Epithelial cell of esophagus (primary cell): ENCODE data around the gene CD84.

ENCODE experiments used
- DNase-seq: peaks from one replicate; pipeline ENCODE4 v3.0.0; 2010; ENCODE audit warnings: low read depth
- H3K4me3 ChIP-seq: 2 replicates; pipeline ENCODE4 v1.5.1; 2011; ENCODE audit warnings: mild to moderate bottlenecking, low read length, control low read depth
- TF ChIP-seq, protein P1 (sequence below): IDR thresholded peaks from 2 replicates; pipeline ENCODE4 v1.5.1; 2011; ENCODE audit warnings: low read depth, mild to moderate bottlenecking, low read length, control low read depth, inconsistent platforms; ENCODE audit not compliant: insufficient read depth; ENCODE audit errors: missing control alignments

The CD84 gene

DNA sequence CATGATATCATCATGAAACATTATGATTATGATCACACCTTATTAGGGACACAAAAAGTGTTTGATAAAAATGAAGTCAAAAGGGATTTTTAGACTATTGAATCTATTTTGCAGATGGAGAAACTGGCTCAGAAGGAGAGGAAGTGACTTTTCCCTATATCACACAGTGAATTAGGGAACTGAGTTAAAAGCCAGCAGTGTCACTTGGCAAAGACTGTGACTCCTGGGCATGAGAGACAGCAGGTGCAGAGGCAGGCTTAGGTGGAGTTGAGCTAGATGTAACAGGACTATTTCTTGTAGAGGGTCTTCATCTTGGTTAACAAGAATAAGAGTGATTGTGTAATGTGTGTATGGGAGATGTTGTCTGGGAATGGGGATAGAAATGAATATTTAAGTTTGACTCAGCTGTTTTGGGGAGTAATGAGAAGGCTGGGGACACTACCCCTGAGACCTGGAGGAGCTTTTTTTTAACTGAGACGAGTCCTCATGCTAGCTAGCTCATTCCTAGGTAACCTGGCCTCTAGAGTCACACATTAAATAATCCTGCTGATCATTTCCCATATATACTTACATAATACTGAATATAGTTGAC lies 1.0 kb upstream of the CD84 start:
- TF ChIP-seq, protein P1, sequence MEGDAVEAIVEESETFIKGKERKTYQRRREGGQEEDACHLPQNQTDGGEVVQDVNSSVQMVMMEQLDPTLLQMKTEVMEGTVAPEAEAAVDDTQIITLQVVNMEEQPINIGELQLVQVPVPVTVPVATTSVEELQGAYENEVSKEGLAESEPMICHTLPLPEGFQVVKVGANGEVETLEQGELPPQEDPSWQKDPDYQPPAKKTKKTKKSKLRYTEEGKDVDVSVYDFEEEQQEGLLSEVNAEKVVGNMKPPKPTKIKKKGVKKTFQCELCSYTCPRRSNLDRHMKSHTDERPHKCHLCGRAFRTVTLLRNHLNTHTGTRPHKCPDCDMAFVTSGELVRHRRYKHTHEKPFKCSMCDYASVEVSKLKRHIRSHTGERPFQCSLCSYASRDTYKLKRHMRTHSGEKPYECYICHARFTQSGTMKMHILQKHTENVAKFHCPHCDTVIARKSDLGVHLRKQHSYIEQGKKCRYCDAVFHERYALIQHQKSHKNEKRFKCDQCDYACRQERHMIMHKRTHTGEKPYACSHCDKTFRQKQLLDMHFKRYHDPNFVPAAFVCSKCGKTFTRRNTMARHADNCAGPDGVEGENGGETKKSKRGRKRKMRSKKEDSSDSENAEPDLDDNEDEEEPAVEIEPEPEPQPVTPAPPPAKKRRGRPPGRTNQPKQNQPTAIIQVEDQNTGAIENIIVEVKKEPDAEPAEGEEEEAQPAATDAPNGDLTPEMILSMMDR, result no peak
- H3K4me3 ChIP-seq, result no peak overlapping the region
- DNase-seq, result no peak

DNA sequence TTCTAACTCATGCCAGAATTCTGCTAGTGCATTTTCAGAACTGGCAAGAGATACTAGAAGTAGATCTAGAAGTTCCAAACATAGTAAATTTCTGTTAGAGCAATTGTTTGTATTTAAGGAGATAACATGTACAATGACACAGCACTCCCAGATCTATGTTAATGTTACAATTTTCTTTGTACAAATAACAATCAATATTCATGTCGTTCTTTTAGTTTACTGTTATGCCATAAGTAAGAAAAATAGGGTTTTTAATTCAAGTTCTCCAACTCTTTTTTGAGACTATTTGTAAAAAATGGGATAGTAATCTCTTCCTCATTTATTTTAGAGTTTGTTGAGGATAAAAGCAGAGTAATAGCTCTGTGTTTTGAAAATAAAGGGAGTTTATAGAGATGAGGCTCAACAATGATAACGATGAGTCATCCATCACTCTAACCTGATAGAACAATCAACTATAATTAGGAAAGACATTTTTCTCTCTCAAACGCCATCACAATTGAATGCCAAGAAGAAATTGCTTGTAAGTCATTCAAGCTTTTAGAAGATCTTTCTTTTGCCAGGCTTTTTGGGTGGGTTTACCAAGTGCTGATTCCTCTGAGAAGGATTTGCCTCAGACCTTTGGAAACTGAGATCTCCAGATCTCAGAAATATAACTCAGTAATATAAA lies 638 bp downstream of the CD84 start:
- no peak overlapping the region for H3K4me3 ChIP-seq
- no peak for DNase-seq
- TF ChIP-seq, protein P1, result no peak

DNA sequence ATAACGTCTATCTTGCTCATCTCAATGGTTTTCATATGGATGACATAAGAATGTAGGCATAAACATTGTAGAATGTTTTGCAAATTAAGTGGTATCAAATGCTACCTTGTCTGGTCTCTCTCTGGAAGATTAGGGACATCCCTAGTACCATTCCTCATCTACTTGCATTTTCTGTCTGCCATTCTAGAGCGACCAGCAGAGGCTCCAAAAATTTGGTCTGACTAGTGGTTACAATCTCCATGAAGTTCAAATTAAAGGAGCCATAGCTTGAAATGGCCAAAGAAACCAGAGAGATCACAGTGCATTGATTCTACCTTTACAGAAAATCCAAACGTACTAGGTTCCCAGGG lies 1.1 kb downstream of the CD84 start:
- TF ChIP-seq, protein P1, result no peak
- no peak overlapping the region for H3K4me3 ChIP-seq
- DNase-seq, result no peak

DNA sequence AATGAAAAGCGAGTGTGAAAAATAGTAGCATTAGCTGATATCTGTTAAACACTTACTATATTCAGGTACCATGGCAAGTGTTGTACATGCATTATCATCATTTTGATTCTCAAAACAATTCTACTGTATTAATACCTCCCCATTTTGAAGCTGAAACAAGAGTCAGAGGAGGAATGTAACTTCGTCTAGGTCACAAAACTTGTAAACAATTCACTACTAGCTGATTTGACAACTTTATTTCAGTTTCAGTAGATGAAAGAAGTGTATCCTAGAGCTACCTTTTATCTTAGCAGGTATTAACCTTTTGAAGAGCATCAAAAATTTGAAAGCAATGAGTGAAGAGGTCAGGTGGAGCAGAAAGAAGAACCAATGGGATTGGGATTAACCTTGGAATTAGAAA lies 1.6 kb downstream of the CD84 start:
- TF ChIP-seq, protein P1, result no peak
- H3K4me3 ChIP-seq, result no peak overlapping the region
- DNase-seq, result no peak

DNA sequence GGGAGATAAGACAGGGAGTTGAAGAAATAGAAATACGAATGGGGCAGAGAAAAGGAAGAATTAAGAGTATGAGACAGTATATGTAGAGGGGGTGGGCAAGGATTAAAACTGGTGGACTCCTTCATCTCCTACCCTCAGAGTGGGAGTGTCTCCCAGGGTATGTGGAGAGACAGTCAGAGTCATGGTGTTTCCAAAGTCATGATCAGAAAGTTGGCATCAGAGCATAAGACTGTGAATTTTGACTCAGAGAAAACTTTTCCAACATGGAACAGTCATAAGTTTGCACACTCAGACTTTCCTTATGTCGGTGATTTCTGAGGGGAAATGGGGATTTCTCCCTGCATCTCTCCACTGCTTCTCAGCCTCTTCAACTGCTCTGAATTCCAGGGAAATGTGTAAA lies 2.4 kb downstream of the CD84 start:
- TF ChIP-seq, protein P1, result no peak
- no peak for DNase-seq
- no peak overlapping the region for H3K4me3 ChIP-seq

DNA sequence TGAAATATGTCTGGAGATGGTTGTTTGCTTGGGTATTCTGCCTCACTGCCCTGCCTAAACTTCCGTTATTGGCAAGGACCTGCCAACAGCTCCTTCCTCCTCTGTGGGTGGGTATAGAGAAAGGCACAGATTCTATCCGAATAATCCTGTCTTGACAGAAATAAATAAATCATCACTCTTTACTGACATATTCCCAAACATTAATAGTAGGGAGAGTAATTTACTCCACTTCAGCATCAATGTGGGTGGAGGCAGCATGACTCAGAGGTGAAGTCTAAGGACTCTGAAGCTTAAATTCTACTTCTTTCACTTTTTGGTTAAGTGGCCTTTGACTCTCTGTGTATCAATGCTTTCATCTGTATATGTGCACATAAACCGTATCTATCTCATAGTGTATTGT lies 2.9 kb downstream of the CD84 start:
- TF ChIP-seq, protein P1, result no peak
- no peak overlapping the region for H3K4me3 ChIP-seq
- DNase-seq, result no peak

DNA sequence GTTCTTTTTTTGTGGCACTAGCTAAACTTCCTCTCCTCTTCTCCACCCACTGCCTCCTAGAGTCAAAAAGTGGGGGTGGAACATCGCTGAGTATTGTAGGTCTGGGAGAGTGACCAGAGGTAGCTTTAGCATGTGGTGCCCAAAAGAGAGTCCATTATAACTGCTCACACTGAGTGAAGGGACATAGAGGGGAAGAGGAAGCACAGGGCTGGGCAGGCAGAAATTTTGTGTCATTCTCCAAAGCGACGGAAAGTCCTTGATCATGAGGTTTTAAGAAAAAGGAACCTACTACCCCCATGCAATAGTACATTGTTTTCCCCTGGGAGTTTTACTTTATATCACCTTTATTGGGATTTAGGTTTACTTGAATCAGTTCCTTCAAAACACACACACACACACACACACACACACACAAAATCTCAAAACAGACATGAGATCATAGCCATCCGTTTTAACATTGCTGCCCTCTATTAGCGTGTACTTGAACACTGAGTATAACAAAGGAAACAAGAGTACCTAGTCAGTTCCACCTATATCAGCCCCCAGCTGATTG lies 4.1 kb downstream of the CD84 start:
- no peak for DNase-seq
- no peak overlapping the region for H3K4me3 ChIP-seq
- TF ChIP-seq, protein P1, result no peak
